Tibial nerve (tissue), 4 donors: Measurements from ENCODE around the gene PIGV. TPM values are rescaled to one million over a fixed set of nuclear protein-coding genes. Genes with fewer than 3 reads are reported as not detected.

ENCODE experiments used
- DNase-seq, 2 donors: peaks; one replicate each; pipeline ENCODE4 v3.0.0-alpha.2; 2019; ENCODE audit warnings: low spot score in 2 of 2
- H3K27ac ChIP-seq, 4 donors: fragments of 200-600 bp; sonication (generic) in 3 of 4; one replicate each; pipeline ENCODE4 v1.5.1; 2017 to 2019; ENCODE audit warnings: mild to moderate bottlenecking in 1 of 4
- H3K27me3 ChIP-seq, 2 donors: fragments of 200-600 bp; sonication (generic) in 1 of 2; one replicate each; pipeline versions ENCODE4 v1.5.1 to v1.6.0; 2017 to 2019
- H3K36me3 ChIP-seq, 3 donors: fragments of 200-600 bp; sonication (generic); one replicate each; pipeline ENCODE4 v1.5.1; 2018 to 2019
- H3K4me1 ChIP-seq, 4 donors: fragments of 200-600 bp; sonication (generic) in 3 of 4; one replicate each; pipeline ENCODE4 v1.5.1; 2017 to 2019
- H3K4me3 ChIP-seq, 4 donors: fragments of 200-600 bp; sonication (generic) in 3 of 4; one replicate each; pipeline ENCODE4 v1.5.1; 2017 to 2019; ENCODE audit warnings: mild to moderate bottlenecking in 1 of 4, moderate library complexity in 1 of 4
- H3K9me3 ChIP-seq, 4 donors: fragments of 200-600 bp; sonication (generic) in 3 of 4; one replicate each; pipeline ENCODE4 v1.5.1; 2017 to 2019
- CTCF ChIP-seq, 5 experiments: fragments of 200-600 bp in 3 of 5; fragments of 450-650 bp in 2 of 5; sonication (generic) in 3 of 5; IDR thresholded peaks; one replicate each; pipeline ENCODE4 v1.5.1; 2016 to 2019; ENCODE audit warnings: antibody characterized with exemption in 5 of 5, mild to moderate bottlenecking in 3 of 5, moderate library complexity in 2 of 5
- EP300 ChIP-seq, 2 donors: sonication (generic); formaldehyde crosslinking; IDR thresholded peaks; one replicate each; pipeline ENCODE4 v1.6.1; 2017; ENCODE audit warnings: antibody characterized with exemption in 2 of 2, mild to moderate bottlenecking in 1 of 2
- POLR2A ChIP-seq, 2 donors: fragments of 450-650 bp; IDR thresholded peaks; one replicate each; pipeline ENCODE4 v1.6.1; 2017; ENCODE audit warnings: antibody characterized with exemption in 2 of 2, mild to moderate bottlenecking in 2 of 2, moderate library complexity in 2 of 2
- WGBS, 2 donors: methylation state at CpG; one replicate each; pipeline ENCODE4 v1.1.5; 2018; 5-methylcytosine and 5-hydroxymethylcytosine counted together
- total RNA-seq, 4 donors: library from RNA; depleted of rRNA; stranded (reverse); fragments of >200 nt; gene quantifications; one replicate each; pipeline ENCODE4 v1.1.0, GENCODE V29; 2016

PIGV gene
- total RNA-seq, 4 donors from 2014 or later = 9.3 to 22.2 (median 17.6) TPM

- H3K4me1 ChIP-seq = peaks cover 0 to 45% (median 26%) of the 10 kb centered on the region in 4 donors
- no peaks in the 10 kb centered on the region for H3K27me3 ChIP-seq
- H3K9me3 ChIP-seq = no peaks in the 10 kb centered on the region
- peak overlapping the region; percentile 17 to 89 (median 85) for H3K27ac ChIP-seq
- H3K4me3 ChIP-seq = peak overlapping the region; percentile 75 to 95 (median 78)
- no peak for DNase-seq
- H3K36me3 ChIP-seq = peaks cover 0 to 24% (median 0%) of the 10 kb centered on the region in 3 donors
- TF ChIP-seq CTCF (IDR thresholded peaks at IDR 0.05) = no peak
- 2 to 3% methylated on average over 17 of the region's 17 CpGs for WGBS, 2 donors
These were observed 39.4 kb downstream of the PIGV start for GRCh38 chr1:26827106-26827604.

GRCh38 chr1:26827663-26828062 is 39.9 kb downstream of the PIGV start:
- DNase-seq = no peak
- 32 to 36% methylated on average over 11 of the region's 11 CpGs for whole genome bisulfite sequencing, 2 donors
- Histone ChIP-seq H3K27me3 (no peaks in the 10 kb centered on the region), H3K36me3 (peaks cover 0 to 29% (median 5%) of the 10 kb centered on the region in 3 donors), H3K27ac (peak overlapping the region; percentile 17 to 89 (median 85)), H3K4me1 (peaks cover 0 to 45% (median 26%) of the 10 kb centered on the region in 4 donors), H3K9me3 (no peaks in the 10 kb centered on the region), H3K4me3 (peak overlapping the region; percentile 75 to 95 (median 78))
- TF ChIP-seq POLR2A (IDR thresholded peaks at IDR 0.05) (no peak), EP300 (IDR thresholded peaks at IDR 0.05) (no peak), CTCF (IDR thresholded peaks at IDR 0.05) (no peak)

- 39 to 53% methylated on average over 4 of the region's 4 CpGs for WGBS, 2 donors
- no peak for DNase-seq
- peaks cover 0 to 38% (median 6%) of the 10 kb centered on the region in 3 donors for H3K36me3 ChIP-seq
These were observed 40.8 kb downstream of the PIGV start for GRCh38 chr1:26828411-26828991.

GRCh38 chr1:26829184-26829911 is 41.6 kb downstream of the PIGV start:
- H3K4me3 ChIP-seq = no peak overlapping the region
- TF ChIP-seq POLR2A (IDR thresholded peaks at IDR 0.05) = no peak
- TF ChIP-seq EP300 (IDR thresholded peaks at IDR 0.05) = no peak
- no peak for TF ChIP-seq CTCF (IDR thresholded peaks at IDR 0.05)
- no peaks in the 10 kb centered on the region for H3K27me3 ChIP-seq
- peak overlapping the region in 2 of 4 donors; percentile 4 to 28 for H3K27ac ChIP-seq
- peaks cover 0 to 45% (median 28%) of the 10 kb centered on the region in 4 donors for H3K4me1 ChIP-seq
- WGBS, 2 donors = 76 to 81% methylated on average over 6 of the region's 6 CpGs
- peaks cover 0 to 46% (median 12%) of the 10 kb centered on the region in 3 donors for H3K36me3 ChIP-seq
- no peak for DNase-seq
- H3K9me3 ChIP-seq = no peaks in the 10 kb centered on the region

More at GRCh38 chr1:26828411-26828991, 40.8 kb downstream of the PIGV start:
- Histone ChIP-seq H3K9me3 (no peaks in the 10 kb centered on the region), H3K27ac (peak overlapping the region in 3 of 4 donors; percentile 4 to 28 (median 8)), H3K4me1 (peaks cover 0 to 45% (median 26%) of the 10 kb centered on the region in 4 donors), H3K4me3 (no peak overlapping the region), H3K27me3 (no peaks in the 10 kb centered on the region)
- TF ChIP-seq POLR2A (IDR thresholded peaks at IDR 0.05) (no peak), EP300 (IDR thresholded peaks at IDR 0.05) (no peak), CTCF (IDR thresholded peaks at IDR 0.05) (no peak)

- H3K27ac ChIP-seq = no peak overlapping the region
- H3K36me3 ChIP-seq = peaks cover 0 to 63% (median 16%) of the 10 kb centered on the region in 3 donors
- no peaks in the 10 kb centered on the region for H3K9me3 ChIP-seq
- peaks cover 0 to 38% (median 23%) of the 10 kb centered on the region in 4 donors for H3K4me1 ChIP-seq
- no peak overlapping the region for H3K4me3 ChIP-seq
- H3K27me3 ChIP-seq = no peaks in the 10 kb centered on the region
- no peak for DNase-seq
- 89 to 92% methylated on average over 3 of the region's 3 CpGs for WGBS, 2 donors
- no peak for TF ChIP-seq EP300 (IDR thresholded peaks at IDR 0.05)
- TF ChIP-seq POLR2A (IDR thresholded peaks at IDR 0.05) = no peak
- TF ChIP-seq CTCF (IDR thresholded peaks at IDR 0.05) = no peak
These were observed 43.3 kb downstream of the PIGV start for GRCh38 chr1:26831059-26831458.
